ENCODE data around the gene CACNA1C.

Gene CACNA1C

GRCh38 chr12:2445968-2446367, 393.2 kb downstream of the CACNA1C start:
- DNase-seq, result no peak

- DNase-seq, result no peak
Observed at GRCh38 chr12:2447861-2448260, 395.1 kb downstream of the CACNA1C start.

- no peak for DNase-seq
Observed at GRCh38 chr12:2449586-2449985, 396.8 kb downstream of the CACNA1C start.

GRCh38 chr12:2450553-2450952, 397.8 kb downstream of the CACNA1C start:
- no peak for DNase-seq

- no peak for DNase-seq
Observed at GRCh38 chr12:2451025-2451424, 398.2 kb downstream of the CACNA1C start.

- no peak for DNase-seq
Observed at GRCh38 chr12:2451497-2451896, 398.7 kb downstream of the CACNA1C start.

- DNase-seq, result no peak
Observed at GRCh38 chr12:2453076-2453760, 400.4 kb downstream of the CACNA1C start.

- no peak for DNase-seq
Observed at GRCh38 chr12:2453761-2454090, 400.9 kb downstream of the CACNA1C start.

GRCh38 chr12:2454601-2455177, 401.9 kb downstream of the CACNA1C start:
- no peak for DNase-seq

- no peak for DNase-seq
Observed at GRCh38 chr12:2455410-2455809, 402.6 kb downstream of the CACNA1C start.

GRCh38 chr12:2456122-2456812, 403.5 kb downstream of the CACNA1C start:
- DNase-seq, result no peak

GRCh38 chr12:2456813-2457186, 404.0 kb downstream of the CACNA1C start:
- DNase-seq, result no peak

GRCh38 chr12:2457215-2457932, 404.6 kb downstream of the CACNA1C start:
- no peak for DNase-seq

- no peak for DNase-seq
Observed at GRCh38 chr12:2457933-2458414, 405.2 kb downstream of the CACNA1C start.

- no peak for DNase-seq
Observed at GRCh38 chr12:2460051-2460670, 407.4 kb downstream of the CACNA1C start.

GRCh38 chr12:2461046-2461445, 408.3 kb downstream of the CACNA1C start:
- no peak for DNase-seq

- no peak for DNase-seq
Observed at GRCh38 chr12:2461645-2462044, 408.9 kb downstream of the CACNA1C start.

GRCh38 chr12:2462087-2462486, 409.3 kb downstream of the CACNA1C start:
- no peak for DNase-seq

- no peak for DNase-seq
Observed at GRCh38 chr12:2463719-2464118, 410.9 kb downstream of the CACNA1C start.

GRCh38 chr12:2465681-2466080, 412.9 kb downstream of the CACNA1C start:
- DNase-seq, result no peak

- DNase-seq, result no peak
Observed at GRCh38 chr12:2466211-2466610, 413.4 kb downstream of the CACNA1C start.

GRCh38 chr12:2467447-2468195, 414.8 kb downstream of the CACNA1C start:
- no peak for DNase-seq

Data from GF-D8 (cell line).